GM23338 (cell line): ENCODE results near the gene UPF1. TPM values are rescaled to one million over a fixed set of nuclear protein-coding genes. Genes with fewer than 3 reads are reported as not detected.

Source experiments
- ATAC-seq: fragments of 200-7000 bp; cut with Tn5 transposase; 3 replicates; pipeline ENCODE4 v1.9.1; 2020
- DNase-seq: peaks from one replicate; pipeline ENCODE4 v3.0.0-alpha.2; 2015; ENCODE audit warnings: low spot score
- H2AFZ ChIP-seq: fragments of 200-600 bp; sonication (generic); 2 replicates; pipeline ENCODE4 v1.8.0; 2016; ENCODE audit warnings: antibody characterized with exemption, mild to moderate bottlenecking, moderate library complexity
- H3F3A ChIP-seq: fragments of 200-600 bp; sonication (generic); replicated peaks from 2 replicates; pipeline ENCODE4 v1.8.0; 2017; ENCODE audit warnings: antibody characterized with exemption, mixed run types, low read depth
- H3K27ac ChIP-seq: fragments of 200-600 bp; sonication (generic); 2 replicates; pipeline ENCODE4 v1.6.1; 2016; ENCODE audit warnings: low read depth
- H3K27me3 ChIP-seq: fragments of 200-600 bp; sonication (generic); 2 replicates; pipeline ENCODE4 v1.8.0; 2016; ENCODE audit warnings: mild to moderate bottlenecking, mixed run types, moderate library complexity; ENCODE audit not compliant: insufficient read depth
- H3K36me3 ChIP-seq: fragments of 200-600 bp; sonication (generic); 2 replicates; pipeline ENCODE4 v1.8.0; 2016; ENCODE audit warnings: mild to moderate bottlenecking; ENCODE audit not compliant: insufficient read depth
- H3K4me1 ChIP-seq: fragments of 200-600 bp; sonication (generic); 2 replicates; pipeline ENCODE4 v1.8.0; 2016; ENCODE audit warnings: mild to moderate bottlenecking, moderate library complexity; ENCODE audit not compliant: insufficient read depth
- H3K4me2 ChIP-seq: fragments of 200-600 bp; sonication (generic); 2 replicates; pipeline ENCODE4 v1.7.1; 2017; ENCODE audit warnings: mixed run types
- H3K4me3 ChIP-seq: fragments of 200-600 bp; sonication (generic); 2 replicates; pipeline ENCODE4 v1.6.1; 2016; ENCODE audit warnings: mixed run types
- H3K79me2 ChIP-seq: fragments of 200-600 bp; sonication (generic); replicated peaks from 2 replicates; pipeline ENCODE4 v1.8.0; 2017; ENCODE audit warnings: mild to moderate bottlenecking; ENCODE audit not compliant: insufficient read depth
- H3K9me2 ChIP-seq: fragments of 200-600 bp; sonication (generic); 2 replicates; pipeline ENCODE4 v1.8.0; 2017; ENCODE audit not compliant: insufficient read depth
- H4K20me1 ChIP-seq: fragments of 200-600 bp; sonication (generic); replicated peaks from 2 replicates; pipeline ENCODE4 v1.8.0; 2017; ENCODE audit warnings: mild to moderate bottlenecking; ENCODE audit not compliant: insufficient read depth
- H3K27ac Mint-ChIP-seq: 2 replicates; pipeline ENCODE4 v1.8.0; 2020; ENCODE audit warnings: inconsistent platforms, mild to moderate bottlenecking, moderate library complexity, mixed read lengths
- H3K27me3 Mint-ChIP-seq: 3 replicates; pipeline ENCODE4 v1.8.0; 2022; ENCODE audit warnings: low read depth, mild to moderate bottlenecking, moderate library complexity, mixed read lengths, inconsistent platforms; ENCODE audit not compliant: insufficient read depth, poor library complexity
- H3K36me3 Mint-ChIP-seq: 3 replicates; pipeline ENCODE4 v1.8.0; 2021; ENCODE audit warnings: low read depth, mild to moderate bottlenecking, inconsistent platforms, moderate library complexity, mixed read lengths
- H3K4me1 Mint-ChIP-seq: 3 replicates; pipeline ENCODE4 v1.8.0; 2020; ENCODE audit warnings: mild to moderate bottlenecking, inconsistent platforms, mixed read lengths
- H3K4me3 Mint-ChIP-seq: 3 replicates; pipeline ENCODE4 v1.8.0; 2021; ENCODE audit warnings: moderate library complexity, mild to moderate bottlenecking, inconsistent platforms, mixed read lengths
- H3K9me3 Mint-ChIP-seq: 3 replicates; pipeline ENCODE4 v1.8.0; 2020; ENCODE audit warnings: moderate library complexity, mild to moderate bottlenecking, inconsistent platforms, mixed read lengths
- CREB1 ChIP-seq: fragments of 250-450 bp; sonication (Bioruptor Pico); IDR thresholded peaks from 2 replicates; pipeline ENCODE4 v1.5.0; 2020; ENCODE audit warnings: low read depth, mild to moderate bottlenecking, moderate library complexity
- CTCF ChIP-seq, 2 experiments: fragments of 200-600 bp in 1 of 2; sonication (generic) in 1 of 2; conservative IDR thresholded peaks; 2 replicates each; pipeline versions ENCODE4 v1.5.1 to v1.6.1; 2016 to 2017; ENCODE audit warnings: antibody characterized with exemption in 2 of 2, low read depth in 2 of 2, mild to moderate bottlenecking in 2 of 2, moderate library complexity in 1 of 2
- ETS1 ChIP-seq: IDR thresholded peaks from 2 replicates; pipeline ENCODE4 v1.6.1; 2016; ENCODE audit warnings: antibody characterized with exemption
- EZH2 ChIP-seq: fragments of 200-600 bp; sonication (generic); IDR thresholded peaks from one replicate; pipeline ENCODE4 v1.8.0; 2017; ENCODE audit warnings: antibody characterized with exemption, mild to moderate bottlenecking, low read depth; ENCODE audit not compliant: unreplicated experiment
- EZH2phosphoT487 ChIP-seq: fragments of 200-600 bp; sonication (generic); IDR thresholded peaks from one replicate; pipeline ENCODE4 v1.8.1; 2018; ENCODE audit warnings: antibody characterized with exemption; ENCODE audit not compliant: unreplicated experiment
- JUNB ChIP-seq: IDR thresholded peaks from one replicate; pipeline ENCODE4 v1.6.1; 2016; ENCODE audit warnings: antibody characterized with exemption; ENCODE audit not compliant: unreplicated experiment
- REST ChIP-seq: IDR thresholded peaks from one replicate; pipeline ENCODE4 v1.6.1; 2018; ENCODE audit warnings: antibody characterized with exemption; ENCODE audit not compliant: unreplicated experiment
- STAT1 ChIP-seq: IDR thresholded peaks from one replicate; pipeline ENCODE4 v1.6.1; 2016; ENCODE audit warnings: antibody characterized with exemption; ENCODE audit not compliant: unreplicated experiment
- ZNF114 ChIP-seq: fragments of 250-450 bp; sonication (Bioruptor Pico); IDR thresholded peaks from 2 replicates; pipeline ENCODE4 v1.5.0; 2020; ENCODE audit warnings: mild to moderate bottlenecking, moderate library complexity
- ZNF462 ChIP-seq: fragments of 250-450 bp; sonication (Bioruptor Pico); IDR thresholded peaks from 2 replicates; pipeline ENCODE4 v1.5.0; 2020; ENCODE audit warnings: mild to moderate bottlenecking, moderate library complexity
- polyA plus RNA-seq: library from polyadenylated mRNA; unstranded; fragments of >200 nt; fragmentation: Nextera tagmentation; extraction: Ambion mirVana; gene quantifications from 2 replicates; pipeline ENCODE4 v1.2.1, GENCODE V29; 2016
- total RNA-seq: library from RNA; depleted of rRNA; stranded (reverse); fragments of >200 nt; shearing (Covaris generic); gene quantifications from 2 replicates; pipeline ENCODE4 v1.2.3, GENCODE V29; 2014

Gene UPF1
- total and polyA plus RNA-seq, 2 experiments from 2014 or later, result 13.8 to 138 TPM

GRCh38 chr19:18807861-18808331 is 23.9 kb upstream of the UPF1 start (continued):
- TF ChIP-seq ZNF462 (CRISPR knock-in tag) (no peak), EZH2 (no peak), CREB1 (CRISPR knock-in tag) (no peak), CTCF (conservative IDR thresholded peaks at IDR 0.05; ENCODE audit: low read depth in 2 of 2) (no peak), JUNB (no peak), EZH2phosphoT487 (no peak)

GRCh38 chr19:18809149-18809868 is 22.4 kb upstream of the UPF1 start:
- DNase-seq (no peak), ATAC-seq (no peak)
- H3K27me3 ChIP-seq, result peaks cover 41% of the 10 kb centered on the region
- Mint-ChIP-seq H3K27ac (no peak overlapping the region), H3K4me1 (no peaks in the 10 kb centered on the region), H3K27me3 (peaks cover 14% of the 10 kb centered on the region), H3K9me3 (no peaks in the 10 kb centered on the region), H3K36me3 (no peaks in the 10 kb centered on the region), H3K4me3 (no peak overlapping the region)
- H3F3A ChIP-seq, result no peaks in the 10 kb centered on the region
- no peaks in the 10 kb centered on the region for H4K20me1 ChIP-seq
- no peaks in the 10 kb centered on the region for H3K79me2 ChIP-seq
- H2AFZ ChIP-seq, result no peak overlapping the region
- no peaks in the 10 kb centered on the region for H3K4me1 ChIP-seq
- H3K27ac ChIP-seq, result no peak overlapping the region
- no peaks in the 10 kb centered on the region for H3K9me2 ChIP-seq
- H3K36me3 ChIP-seq, result no peaks in the 10 kb centered on the region
- H3K4me2 ChIP-seq, result no peak overlapping the region
- H3K4me3 ChIP-seq, result no peak overlapping the region
- TF ChIP-seq ETS1 (no peak), EZH2 (no peak), STAT1 (no peak), JUNB (no peak), ZNF114 (CRISPR knock-in tag) (no peak), REST (no peak)
